Mucosa of gallbladder (tissue), 1 donor: ENCODE results near the gene GPR3. TPM values are rescaled to one million over a fixed set of nuclear protein-coding genes. Genes with fewer than 3 reads are reported as not detected.
A peak's percentile ranks its signal among the peaks of the same experiment; 100 is the strongest.

ENCODE experiments used
- DNase-seq: peaks from one replicate; pipeline ENCODE4 v3.0.0-alpha.2; 2020; ENCODE audit warnings: low spot score
- total RNA-seq: library from RNA; stranded (reverse); gene quantifications from one replicate; pipeline ENCODE4 v1.2.1, GENCODE V29; 2021
- donor health status: DM: no; HTN: no; CAD: no.

GPR3 gene, protein sequence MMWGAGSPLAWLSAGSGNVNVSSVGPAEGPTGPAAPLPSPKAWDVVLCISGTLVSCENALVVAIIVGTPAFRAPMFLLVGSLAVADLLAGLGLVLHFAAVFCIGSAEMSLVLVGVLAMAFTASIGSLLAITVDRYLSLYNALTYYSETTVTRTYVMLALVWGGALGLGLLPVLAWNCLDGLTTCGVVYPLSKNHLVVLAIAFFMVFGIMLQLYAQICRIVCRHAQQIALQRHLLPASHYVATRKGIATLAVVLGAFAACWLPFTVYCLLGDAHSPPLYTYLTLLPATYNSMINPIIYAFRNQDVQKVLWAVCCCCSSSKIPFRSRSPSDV
- total RNA-seq, result 0.09 TPM

DNA sequence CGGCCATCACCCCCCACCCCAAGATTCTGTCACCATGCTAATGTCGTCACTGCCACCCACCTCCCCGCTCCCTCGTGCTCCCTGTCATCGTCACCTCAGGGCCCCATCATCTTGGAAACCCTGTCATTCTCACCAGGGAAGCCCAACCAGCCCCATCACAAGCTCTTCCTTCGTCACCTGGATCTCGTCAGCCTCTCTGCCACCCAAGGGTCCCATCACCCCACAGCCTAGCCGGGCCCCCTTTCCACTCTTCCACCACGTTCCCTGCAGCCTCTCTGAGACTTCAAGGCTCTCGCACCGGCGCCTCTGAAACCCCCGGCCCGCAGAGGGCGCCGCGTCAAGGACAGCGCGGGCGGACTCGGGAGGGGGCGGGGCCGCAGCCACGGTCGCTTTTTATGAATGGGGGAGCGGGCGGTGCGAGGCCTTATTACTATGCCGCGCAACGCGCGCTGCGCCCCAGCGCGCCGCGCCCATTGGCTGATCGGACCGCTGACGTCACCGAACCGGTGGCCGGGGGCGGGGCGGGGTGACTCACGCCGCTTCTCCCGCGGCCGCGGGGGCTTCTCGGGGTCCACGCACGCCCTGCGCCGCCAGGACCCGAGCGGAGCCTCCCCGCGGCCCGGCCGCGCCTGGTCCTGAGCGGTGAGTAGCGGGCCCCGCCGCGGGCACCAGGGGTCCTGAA is at the start of gene GPR3:
TSS of gene GPR3 (plus strand) at position 527 of the 682 bp plus-strand sequence. CDS start 1,177 bp downstream, outside the sequence.
- peak; percentile 89 for DNase-seq

DNA sequence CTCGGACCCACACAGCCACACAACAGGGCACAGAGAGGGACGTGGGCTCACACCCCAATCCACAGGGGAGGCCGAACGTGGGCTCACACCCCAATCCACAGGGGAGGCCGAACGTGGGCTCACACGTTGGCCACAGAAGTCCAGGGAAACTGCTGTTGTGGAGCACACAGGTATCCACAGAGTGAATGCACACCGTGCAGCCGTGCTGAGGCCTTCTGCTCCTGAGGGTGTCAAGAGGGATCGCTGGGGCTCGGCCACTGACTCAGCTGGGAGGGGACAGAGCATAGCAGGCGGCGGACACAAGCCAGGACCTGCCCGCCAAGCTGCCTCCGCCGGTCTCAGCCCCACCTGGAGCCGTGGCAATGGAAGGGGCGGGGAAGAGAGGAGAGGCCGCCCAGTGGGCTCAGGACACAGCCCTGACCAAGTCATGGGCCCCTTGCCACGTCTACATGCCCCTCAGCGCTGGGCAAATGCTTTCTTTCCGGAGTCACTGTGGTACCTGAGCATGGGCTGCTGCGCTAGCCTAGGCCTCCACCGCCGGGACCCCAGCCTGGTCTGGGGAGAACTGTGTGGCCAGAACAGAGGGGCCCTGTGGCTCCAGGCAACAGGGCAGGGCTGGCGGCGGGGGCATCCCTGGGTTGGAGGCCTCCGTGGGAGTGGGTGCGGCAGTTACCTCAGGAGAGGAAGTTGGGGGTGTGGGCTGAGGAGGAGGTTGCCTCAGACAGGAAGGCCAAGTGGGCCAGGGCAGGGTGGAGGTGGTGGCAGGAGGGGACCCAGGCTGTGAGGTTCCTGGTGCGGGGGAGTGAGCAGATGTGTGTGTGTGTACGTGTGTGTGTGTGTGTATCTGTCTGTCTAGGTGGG is 49.4 kb upstream of the GPR3 start:
- DNase-seq, result no peak

DNA sequence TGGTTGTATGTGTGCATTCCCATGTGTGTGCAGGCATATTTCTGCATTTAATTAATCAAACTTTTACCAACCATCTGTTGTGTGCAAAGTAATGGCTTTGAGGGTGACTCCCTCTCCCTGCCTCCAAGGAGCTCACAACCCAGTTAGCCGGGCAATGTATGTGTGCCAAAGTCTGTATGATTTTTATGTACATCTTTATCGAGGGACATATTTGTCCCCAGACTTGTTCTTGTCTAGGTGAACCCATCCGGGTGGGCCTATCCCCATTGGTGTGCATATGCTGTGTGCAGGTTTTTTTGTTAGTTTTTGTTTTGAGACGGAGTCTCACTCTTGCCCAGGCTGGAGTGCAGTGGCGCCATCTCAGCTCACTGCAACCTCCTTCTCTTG is 48.8 kb upstream of the GPR3 start:
- DNase-seq, result no peak

DNA sequence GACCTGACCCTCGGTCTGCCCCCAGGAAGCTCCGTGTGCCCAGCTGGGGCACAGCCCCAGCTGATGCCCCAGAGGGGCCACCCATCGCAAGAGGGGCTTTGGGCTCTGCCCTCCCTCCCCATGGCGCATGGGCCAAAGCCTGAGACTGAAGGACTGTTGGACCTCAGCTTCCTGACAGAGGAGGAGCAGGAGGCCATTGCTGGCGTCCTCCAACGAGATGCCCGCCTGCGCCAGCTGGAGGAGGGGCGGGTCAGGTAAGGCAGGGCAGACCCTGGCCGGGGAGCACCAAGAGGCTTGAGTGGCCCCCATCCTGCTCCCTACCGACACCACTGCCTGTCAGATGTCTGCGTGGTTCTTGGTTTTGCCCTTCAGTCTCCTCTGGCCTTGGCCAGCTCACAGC is 47.1 kb upstream of the GPR3 start:
- no peak for DNase-seq

DNA sequence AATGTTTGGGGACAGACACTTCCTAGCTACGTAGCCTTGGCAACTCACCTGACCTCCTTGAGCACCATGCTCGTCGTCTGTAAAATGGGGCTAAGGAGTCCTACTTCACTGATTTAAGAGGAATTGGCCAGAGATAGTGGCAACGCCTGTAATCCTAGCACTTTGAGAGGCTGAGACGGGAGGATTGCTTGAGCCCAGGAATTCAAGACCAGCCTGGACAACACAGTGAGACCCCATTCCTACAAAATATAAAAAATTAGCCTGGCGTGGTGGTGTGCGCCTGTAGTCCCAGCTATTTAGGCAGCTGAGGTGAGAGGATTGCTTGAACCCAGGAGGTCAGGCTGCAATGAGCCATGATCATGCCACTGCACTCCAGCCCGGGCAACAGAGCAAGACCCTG is 46.1 kb upstream of the GPR3 start:
- DNase-seq, result no peak

DNA sequence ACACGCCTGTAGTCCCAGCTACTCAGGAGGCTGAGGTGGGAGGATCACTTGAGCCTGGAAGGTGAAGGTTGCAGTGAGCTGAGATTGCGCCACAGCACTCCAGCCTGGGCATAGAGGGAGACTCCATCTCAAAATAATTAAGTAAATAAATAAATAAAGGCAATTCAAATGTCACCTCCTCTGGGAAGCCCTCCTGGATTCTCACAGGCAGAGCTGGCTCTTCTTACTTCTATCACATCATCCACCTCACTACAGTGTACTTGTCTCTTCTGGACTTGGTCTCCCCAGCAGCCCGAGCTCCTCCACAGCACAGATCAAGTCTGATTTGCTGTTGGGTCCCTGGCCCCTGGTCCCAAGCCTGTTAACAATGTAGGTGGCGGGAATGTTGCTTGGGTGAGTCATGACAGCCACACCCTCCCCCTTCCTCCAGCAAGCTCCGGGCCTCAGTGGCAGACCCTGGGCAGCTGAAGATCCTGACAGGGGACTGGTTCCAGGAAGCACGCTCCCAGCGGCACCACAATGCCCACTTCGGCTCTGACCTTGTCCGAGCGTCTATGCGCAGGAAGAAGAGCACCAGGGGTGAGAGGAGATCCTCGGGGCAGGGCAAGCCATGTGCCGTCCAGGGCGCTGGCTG is 45.3 kb upstream of the GPR3 start:
- DNase-seq, result no peak

DNA sequence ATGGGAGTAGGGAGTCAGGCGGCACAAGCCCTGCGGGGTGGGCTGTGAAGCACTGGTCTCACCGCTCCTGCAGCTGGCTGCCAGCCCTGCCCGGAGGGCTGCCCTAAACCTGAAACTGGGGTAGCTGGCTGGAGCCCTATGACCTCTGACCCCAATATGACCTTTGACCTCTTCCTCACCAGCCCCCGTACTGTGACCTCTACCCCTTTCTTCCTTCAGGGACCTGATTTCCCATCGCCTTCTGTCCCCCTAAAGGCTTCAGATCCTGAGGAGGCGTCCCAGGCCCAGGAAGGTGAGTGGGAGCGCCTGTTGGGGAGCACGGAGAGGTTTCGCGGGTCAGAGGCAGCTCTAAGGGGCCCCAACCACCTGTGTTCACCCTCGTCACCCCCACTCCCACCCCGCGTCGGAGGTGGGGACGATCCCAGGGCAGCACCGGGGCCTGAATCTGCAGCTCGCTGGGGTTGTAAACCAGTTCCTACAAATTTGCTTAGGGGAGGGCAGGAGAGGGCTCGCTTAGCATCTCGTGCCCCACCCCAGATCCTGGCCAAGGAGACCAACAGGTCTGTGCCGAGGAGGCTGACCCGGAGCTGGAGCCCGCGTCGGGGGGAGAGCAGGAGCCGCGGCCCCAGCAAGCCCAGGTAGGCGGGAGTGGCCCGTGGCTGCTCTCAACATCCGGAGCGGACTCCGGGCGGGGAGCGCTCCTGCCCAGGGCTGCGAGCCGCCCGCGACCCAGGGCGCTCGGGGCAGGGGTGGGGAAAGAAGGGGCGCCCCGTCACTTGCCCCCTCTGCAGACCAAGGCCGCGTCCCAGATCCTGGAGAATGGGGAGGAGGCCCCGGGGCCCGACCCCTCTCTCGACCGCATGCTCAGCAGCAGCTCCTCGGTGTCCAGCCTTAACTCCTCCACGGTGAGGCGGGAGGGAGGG is 43.3 kb upstream of the GPR3 start:
- DNase-seq, result peak; percentile 68

DNA sequence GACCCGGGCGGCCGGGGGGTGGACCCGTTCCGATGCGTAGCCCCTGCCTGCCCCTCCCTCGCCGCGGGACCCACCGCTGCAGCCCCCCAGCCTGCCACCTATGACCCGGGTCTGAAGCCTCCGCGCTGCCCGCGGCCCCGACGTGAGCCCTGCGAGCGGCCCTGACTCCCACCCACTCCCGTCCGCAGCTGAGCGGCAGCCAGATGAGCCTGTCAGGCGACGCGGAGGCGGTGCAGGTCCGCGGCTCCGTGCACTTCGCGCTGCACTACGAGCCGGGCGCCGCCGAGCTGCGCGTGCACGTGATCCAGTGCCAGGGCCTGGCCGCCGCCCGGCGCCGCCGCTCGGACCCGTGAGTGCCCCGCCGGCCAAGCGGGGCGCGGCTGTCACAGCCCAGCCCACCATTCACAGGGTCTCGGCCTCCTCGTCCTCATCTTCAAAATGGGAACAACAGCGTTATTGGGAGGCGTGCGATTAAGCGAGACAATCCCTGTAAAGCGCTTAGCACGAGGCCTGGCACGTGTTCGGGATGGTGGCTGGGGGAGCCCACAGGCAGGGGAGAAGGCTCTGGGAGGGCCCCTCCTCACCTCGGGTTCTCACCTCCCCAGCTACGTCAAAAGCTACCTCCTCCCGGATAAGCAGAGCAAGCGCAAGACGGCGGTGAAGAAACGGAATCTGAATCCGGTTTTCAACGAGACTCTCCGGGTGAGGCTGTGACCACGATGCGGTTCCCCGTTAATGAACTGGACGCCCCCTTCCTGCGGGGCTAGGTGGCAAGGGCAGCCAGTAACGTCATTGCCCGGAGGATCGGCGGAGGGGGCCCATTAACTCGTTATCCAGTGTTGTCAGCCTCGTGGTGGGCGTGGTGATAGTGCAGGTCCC is 42.4 kb upstream of the GPR3 start:
- peak; percentile 64 for DNase-seq

DNA sequence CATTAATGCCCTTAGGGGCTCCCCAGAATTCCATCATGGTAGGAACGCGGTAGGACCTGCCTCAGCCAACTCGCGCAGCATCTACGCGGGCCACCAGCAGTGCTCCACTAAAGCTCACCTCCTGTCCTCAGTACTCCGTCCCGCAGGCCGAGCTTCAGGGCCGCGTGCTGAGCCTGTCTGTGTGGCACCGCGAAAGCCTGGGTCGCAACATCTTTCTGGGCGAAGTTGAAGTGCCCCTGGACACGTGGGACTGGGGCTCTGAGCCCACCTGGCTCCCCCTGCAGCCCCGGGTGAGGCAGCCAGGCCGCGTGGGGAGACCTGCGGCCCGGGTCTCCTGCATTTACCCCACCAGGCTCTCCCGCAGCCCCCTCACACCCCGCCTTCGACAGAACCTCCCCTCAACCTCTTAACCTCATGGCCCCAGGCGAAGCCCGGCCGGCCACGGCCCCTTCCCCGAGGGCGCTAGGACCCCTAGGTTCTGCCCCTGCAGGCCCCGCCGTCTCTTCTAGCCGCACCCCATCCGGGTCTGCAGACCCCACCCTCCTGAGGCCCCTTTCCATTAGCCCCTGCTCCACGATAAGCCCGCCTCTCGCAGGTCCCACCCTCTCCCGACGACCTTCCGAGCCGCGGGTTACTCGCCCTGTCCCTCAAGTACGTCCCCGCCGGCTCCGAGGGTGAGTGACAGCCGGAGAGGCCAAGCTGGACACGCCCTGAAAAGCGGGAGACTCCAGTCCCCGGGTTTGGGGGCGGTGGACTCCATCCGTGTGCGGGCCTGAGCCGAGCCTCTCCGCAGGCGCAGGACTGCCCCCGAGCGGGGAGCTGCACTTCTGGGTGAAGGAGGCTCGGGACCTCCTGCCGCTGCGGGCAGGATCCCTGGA is 41.5 kb upstream of the GPR3 start:
- DNase-seq, result no peak

DNA sequence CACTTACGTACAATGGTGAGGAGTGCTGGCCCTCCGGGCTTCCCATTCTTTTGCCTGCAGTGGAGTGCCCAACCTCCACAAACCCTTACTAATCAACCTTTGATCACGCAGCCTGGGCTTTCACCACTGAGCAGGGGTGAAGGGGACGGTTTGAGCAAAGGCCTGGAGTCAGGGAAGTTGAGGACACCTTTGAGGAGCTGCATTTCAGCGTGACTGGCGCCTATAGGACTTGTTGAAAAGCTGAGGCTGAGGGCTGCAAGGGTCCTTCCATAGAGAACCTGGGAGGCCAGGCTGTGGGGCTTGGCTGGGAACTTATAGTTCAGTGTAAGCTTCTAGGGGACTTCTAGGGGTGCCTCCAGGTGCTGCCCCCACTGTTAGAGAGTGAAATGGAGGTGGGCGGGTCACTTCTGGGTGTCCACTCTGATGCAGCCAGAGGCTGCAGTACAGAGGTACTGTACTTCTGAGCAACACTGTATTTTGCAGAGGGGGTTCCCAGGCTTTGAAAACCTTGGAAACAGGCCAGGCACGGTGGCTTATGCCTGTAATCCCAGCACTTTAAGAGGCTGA is 40.8 kb upstream of the GPR3 start:
- no peak for DNase-seq

DNA sequence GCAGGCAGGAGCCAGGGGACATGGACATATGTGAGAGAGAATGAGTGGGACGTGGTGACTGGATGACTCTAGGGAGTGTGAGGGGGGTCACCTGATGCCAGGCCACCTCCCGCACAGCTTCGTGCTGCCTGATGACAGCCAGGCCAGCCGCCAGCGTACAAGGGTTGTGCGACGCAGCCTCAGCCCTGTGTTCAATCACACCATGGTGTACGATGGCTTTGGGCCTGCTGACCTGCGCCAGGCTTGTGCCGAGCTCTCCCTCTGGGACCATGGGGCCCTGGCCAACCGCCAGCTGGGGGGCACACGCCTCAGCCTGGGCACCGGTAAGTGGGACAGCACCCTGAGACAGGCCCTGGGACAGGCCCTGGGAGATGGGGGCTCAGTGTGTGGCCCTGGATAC is 39.3 kb upstream of the GPR3 start:
- no peak for DNase-seq

DNA sequence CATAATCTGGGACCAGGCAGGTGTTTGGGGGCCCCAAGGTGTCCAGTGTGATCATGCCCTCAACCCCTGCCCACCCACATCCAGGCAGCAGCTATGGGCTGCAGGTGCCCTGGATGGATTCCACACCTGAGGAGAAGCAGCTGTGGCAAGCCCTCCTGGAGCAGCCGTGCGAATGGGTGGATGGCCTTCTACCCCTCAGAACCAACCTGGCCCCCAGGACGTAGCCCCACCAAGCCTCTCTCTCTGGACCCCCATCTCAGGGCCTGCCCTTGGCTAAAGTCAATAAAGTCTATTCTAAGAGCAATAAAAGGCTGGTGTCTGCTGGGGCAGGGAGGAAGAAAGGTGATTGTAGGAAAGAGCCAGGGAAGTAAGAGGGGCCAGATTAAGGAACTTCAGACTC is 38.8 kb upstream of the GPR3 start:
- no peak for DNase-seq

DNA sequence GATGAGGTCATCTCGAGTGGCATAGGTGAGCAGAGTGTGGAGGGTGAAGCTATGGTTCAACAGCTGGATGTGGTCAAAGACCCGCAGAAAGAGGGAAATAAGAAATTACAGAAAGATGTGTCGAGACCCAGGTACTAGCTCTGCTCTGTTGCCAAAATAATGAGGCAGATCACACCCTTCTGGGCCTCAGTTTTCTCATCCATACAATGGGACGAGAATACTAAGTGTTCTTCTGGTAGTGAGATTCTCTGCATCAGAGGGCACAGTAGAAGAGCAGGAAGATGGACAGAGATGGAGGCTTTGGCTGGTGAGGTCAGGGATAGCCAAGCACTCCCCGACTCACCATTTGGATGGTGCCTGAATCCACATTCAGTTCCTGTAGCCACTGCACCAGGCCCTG is 36.7 kb upstream of the GPR3 start:
- DNase-seq, result no peak

DNA sequence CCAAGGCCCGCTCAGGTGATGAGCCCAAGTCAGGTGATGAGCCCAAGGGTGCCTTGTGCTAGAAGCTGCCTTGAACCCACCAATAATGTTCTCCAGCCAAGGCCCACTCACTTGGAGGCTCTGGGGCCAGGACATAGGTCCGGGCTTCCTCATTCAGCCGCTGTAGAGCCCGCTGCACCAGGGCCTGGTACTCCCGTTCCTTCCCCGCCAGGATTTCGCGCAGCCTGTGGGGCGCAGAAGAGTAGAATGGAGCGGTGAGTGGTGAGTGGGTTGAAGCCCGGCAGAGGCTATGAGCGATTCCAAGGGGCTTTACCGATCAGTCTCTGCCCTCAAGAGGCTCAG is 36.2 kb upstream of the GPR3 start:
- no peak for DNase-seq

DNA sequence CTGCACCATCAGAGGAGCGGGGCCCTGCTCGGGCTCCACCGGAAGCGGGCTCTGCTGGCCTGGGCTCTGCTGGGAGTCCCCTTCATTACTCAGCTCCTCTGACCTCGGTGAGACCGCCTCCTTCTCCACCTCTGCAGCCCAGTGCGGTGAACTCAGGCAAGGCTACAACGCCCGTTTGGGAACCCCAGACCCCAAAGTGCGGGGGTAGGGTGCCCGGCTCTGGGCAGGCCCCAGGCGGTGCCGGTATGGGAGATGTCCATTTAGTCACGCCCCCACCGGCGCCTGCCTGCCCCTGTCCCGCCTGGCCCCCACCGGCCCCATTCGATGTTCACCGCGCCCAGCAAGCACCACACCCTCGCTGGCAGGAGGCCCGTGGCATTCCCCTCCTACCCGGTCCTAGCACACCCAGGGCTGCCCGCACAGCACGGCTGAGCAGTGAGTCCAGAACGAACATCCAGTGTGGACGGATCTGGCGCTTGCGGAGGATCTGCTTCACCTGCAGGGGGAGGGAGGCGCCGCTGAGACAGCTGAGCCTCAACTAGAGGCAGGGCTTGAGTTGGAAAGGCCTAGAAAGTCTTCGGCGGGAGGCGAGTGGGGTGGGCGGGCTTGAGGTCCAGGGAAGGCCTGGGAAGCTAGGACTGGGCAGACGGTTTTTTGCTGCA is 35.7 kb upstream of the GPR3 start:
- peak; percentile 58 for DNase-seq

DNA sequence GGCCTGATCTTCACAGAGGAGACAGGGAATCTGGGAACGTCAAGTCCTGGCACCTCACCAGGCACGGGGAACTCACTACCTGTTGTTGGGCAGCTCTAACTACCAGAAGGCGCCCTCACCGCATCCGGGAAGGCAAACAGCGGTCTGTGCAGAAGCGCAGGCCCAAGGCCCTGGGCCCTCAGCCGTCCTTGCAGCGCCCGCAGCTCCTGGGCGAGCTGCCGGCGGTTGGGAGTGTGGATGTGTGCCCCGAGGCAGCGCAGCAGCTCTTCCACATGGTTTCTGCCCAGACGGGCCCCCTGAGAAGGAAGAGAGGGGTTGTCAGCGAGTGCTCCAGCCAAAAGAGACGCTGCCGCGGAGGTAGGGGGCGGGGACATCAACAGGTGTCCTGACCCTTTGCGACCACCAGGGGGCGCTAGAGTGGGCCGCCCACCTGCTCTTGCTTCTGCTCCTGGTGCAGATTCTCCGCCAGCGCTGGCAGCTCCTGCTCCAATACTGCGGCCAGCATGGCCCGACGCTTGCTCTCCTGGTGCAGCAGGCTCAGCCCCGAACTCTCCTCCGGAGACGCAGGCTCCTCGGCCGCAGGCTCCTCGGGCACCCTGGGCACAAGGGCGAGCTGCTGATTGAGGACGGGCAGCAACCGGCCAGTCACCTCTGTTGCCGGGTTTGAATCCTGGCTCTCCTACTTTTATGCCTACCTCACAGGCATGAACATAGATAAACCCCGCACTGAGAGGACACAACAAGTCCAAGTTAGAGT is 35.0 kb upstream of the GPR3 start:
- peak; percentile 64 for DNase-seq
